IMR-90 (cell line): ENCODE measurements around the gene MID2. TPM values are rescaled to one million over a fixed set of nuclear protein-coding genes. Genes with fewer than 3 reads are reported as not detected.

Experiments
- ATAC-seq: fragments of 200-7000 bp; cut with Tn5 transposase; 2 replicates; pipeline ENCODE4 v1.9.1; 2020; ENCODE audit warnings: low read depth, mild to moderate bottlenecking, moderate library complexity
- BruUV-seq: library from RNA; stranded (reverse); fragments of 400-500 nt; replicated peaks from 2 replicates; lab custom pipeline; 2021; lab: Mats Ljungman, UMichigan
- CTCF ChIA-PET: fragments of 300-600 bp; formaldehyde crosslinking; extraction: SDS; loops from one replicate; lab custom pipeline; 2021; ENCODE audit warnings: antibody characterized with exemption; lab: Yijun Ruan, JAX
- POLR2A ChIA-PET: fragments of 300-600 bp; sonication (Branson Sonifier 250); formaldehyde crosslinking; loops from one replicate; lab custom pipeline; 2022; ENCODE audit warnings: antibody characterized with exemption; ENCODE audit not compliant: unreplicated experiment; lab: Charles Lee
- DNase-seq: peaks from one replicate; pipeline ENCODE4 v3.0.0; 2013
- H2AFZ ChIP-seq: replicated peaks from 2 replicates; pipeline ENCODE3; 2013; ENCODE audit warnings: low read length, mild to moderate bottlenecking; ENCODE audit not compliant: poor library complexity
- H2AK5ac ChIP-seq: 2 replicates; pipeline ENCODE4 v1.6.1; 2013; ENCODE audit warnings: low read depth, low read length, inconsistent platforms
- H2AK9ac ChIP-seq: replicated peaks from 2 replicates; pipeline ENCODE3; 2013; ENCODE audit warnings: mild to moderate bottlenecking, low read depth, low read length, moderate library complexity; ENCODE audit not compliant: poor library complexity
- H2BK120ac ChIP-seq: 2 replicates; pipeline ENCODE4 v1.6.1; 2013; ENCODE audit warnings: low read depth, low read length, inconsistent platforms
- H2BK15ac ChIP-seq: 3 replicates; pipeline ENCODE4 v1.6.1; 2013; ENCODE audit warnings: low read depth, low read length, inconsistent platforms
- H2BK20ac ChIP-seq: 2 replicates; pipeline ENCODE4 v1.6.1; 2013; ENCODE audit warnings: low read depth, mild to moderate bottlenecking, inconsistent platforms, low read length, moderate library complexity
- H2BK5ac ChIP-seq: 2 replicates; pipeline ENCODE4 v1.6.1; 2013; ENCODE audit warnings: mild to moderate bottlenecking, low read depth, low read length, inconsistent platforms; ENCODE audit not compliant: poor library complexity, severe bottlenecking
- H3K14ac ChIP-seq: replicated peaks from 2 replicates; pipeline ENCODE4 v1.6.1; 2013; ENCODE audit warnings: low read depth, low read length, inconsistent platforms
- H3K18ac ChIP-seq: 2 replicates; pipeline ENCODE4 v1.6.1; 2013; ENCODE audit warnings: low read depth, low read length, control low read depth
- H3K23ac ChIP-seq: 2 replicates; pipeline ENCODE4 v1.6.1; 2013; ENCODE audit warnings: low read depth, low read length, inconsistent platforms
- H3K27ac ChIP-seq: 2 replicates; pipeline ENCODE4 v1.5.1; 2013; ENCODE audit warnings: mild to moderate bottlenecking, control low read depth, low read length; ENCODE audit not compliant: insufficient read depth
- H3K27me3 ChIP-seq: 2 replicates; pipeline ENCODE4 v1.6.1; 2013; ENCODE audit warnings: low read length; ENCODE audit not compliant: control insufficient read depth, insufficient read depth
- H3K36me3 ChIP-seq: 2 replicates; pipeline ENCODE4 v1.6.1; 2013; ENCODE audit warnings: low read length, mixed read lengths; ENCODE audit not compliant: control insufficient read depth, insufficient read depth
- H3K4ac ChIP-seq: 2 replicates; pipeline ENCODE4 v1.6.1; 2013; ENCODE audit warnings: low read depth, low read length, inconsistent platforms
- H3K4me1 ChIP-seq: 2 replicates; pipeline ENCODE4 v1.6.1; 2013; ENCODE audit warnings: low read length, mixed read lengths; ENCODE audit not compliant: control insufficient read depth, insufficient read depth
- H3K4me2 ChIP-seq: 2 replicates; pipeline ENCODE4 v1.6.1; 2013; ENCODE audit warnings: low read depth, mild to moderate bottlenecking, control low read depth, low read length, moderate library complexity
- H3K4me3 ChIP-seq: 2 replicates; pipeline ENCODE4 v1.5.1; 2013; ENCODE audit warnings: low read depth, mild to moderate bottlenecking, control low read depth, low read length, moderate library complexity; ENCODE audit not compliant: insufficient read depth
- H3K56ac ChIP-seq: 2 replicates; pipeline ENCODE4 v1.6.1; 2013; ENCODE audit warnings: low read length, inconsistent platforms; ENCODE audit not compliant: insufficient read depth; ENCODE audit errors: extremely low read depth
- H3K79me1 ChIP-seq, 2 experiments: 2 replicates each; pipeline ENCODE4 v1.6.1; 2013; ENCODE audit warnings: low read length in 2 of 2, inconsistent platforms in 1 of 2, low read depth in 1 of 2
- H3K9ac ChIP-seq: 2 replicates; pipeline ENCODE4 v1.6.1; 2013; ENCODE audit warnings: low read depth, low read length, control low read depth
- H3K9me1 ChIP-seq: 2 replicates; pipeline ENCODE4 v1.6.1; 2013; ENCODE audit warnings: low read length, inconsistent platforms; ENCODE audit not compliant: insufficient read depth
- H3K9me3 ChIP-seq: 2 replicates; pipeline ENCODE4 v1.6.1; 2013; ENCODE audit warnings: low read length; ENCODE audit not compliant: control insufficient read depth, insufficient read depth
- H4K20me1 ChIP-seq: 2 replicates; pipeline ENCODE4 v1.6.1; 2013; ENCODE audit warnings: low read length, inconsistent platforms; ENCODE audit not compliant: insufficient read depth
- H4K5ac ChIP-seq: 2 replicates; pipeline ENCODE4 v1.6.1; 2013; ENCODE audit warnings: mild to moderate bottlenecking, low read depth, low read length, control low read depth
- H4K8ac ChIP-seq, 2 experiments: 2 replicates each; pipeline ENCODE4 v1.6.1; 2013; ENCODE audit warnings: low read depth in 2 of 2, low read length in 2 of 2, control low read depth in 1 of 2, inconsistent platforms in 1 of 2
- H4K91ac ChIP-seq: 2 replicates; pipeline ENCODE4 v1.6.1; 2013; ENCODE audit warnings: low read depth, low read length, inconsistent platforms; ENCODE audit not compliant: insufficient read depth
- CHD1 ChIP-seq: IDR thresholded peaks from 2 replicates; pipeline ENCODE4 v1.6.1; 2012; ENCODE audit warnings: low read depth, low read length, improper control_type of control experiment
- CTCF ChIP-seq: conservative IDR thresholded peaks from 2 replicates; pipeline ENCODE4 v1.5.1; 2012; ENCODE audit warnings: mild to moderate bottlenecking, low read depth, low read length, improper control_type of control experiment
- ELK1 ChIP-seq: fragments of 150-350 bp; IDR thresholded peaks from 2 replicates; pipeline ENCODE4 v1.6.1; 2016; ENCODE audit warnings: low read depth, mild to moderate bottlenecking, low read length, moderate library complexity, borderline replicate concordance
- FOS ChIP-seq: fragments of 150-350 bp; IDR thresholded peaks from 2 replicates; pipeline ENCODE4 v1.6.1; 2016; ENCODE audit warnings: low read depth, low read length
- MAZ ChIP-seq: IDR thresholded peaks from 2 replicates; pipeline ENCODE4 v1.6.1; 2012; ENCODE audit warnings: low read depth, mild to moderate bottlenecking, low read length, improper control_type of control experiment, moderate library complexity, borderline replicate concordance
- MXI1 ChIP-seq: IDR thresholded peaks from 2 replicates; pipeline ENCODE4 v1.6.1; 2012; ENCODE audit warnings: low read depth, mild to moderate bottlenecking, low read length, moderate library complexity, borderline replicate concordance
- RCOR1 ChIP-seq: IDR thresholded peaks from 2 replicates; pipeline ENCODE4 v1.6.1; 2012; ENCODE audit warnings: mild to moderate bottlenecking, low read length, improper control_type of control experiment; ENCODE audit not compliant: insufficient replicate concordance
- SMC3 ChIP-seq: fragments of 150-350 bp; IDR thresholded peaks from 2 replicates; pipeline ENCODE4 v1.6.1; 2016; ENCODE audit warnings: low read depth, mild to moderate bottlenecking, antibody characterized with exemption, low read length, moderate library complexity
- WGBS, 2 experiments: methylation state at CpG; one replicate each; pipeline versions ENCODE4 v1.1.5 to v1.1.7; 2013; ENCODE audit warnings: missing lambda C conversion rate in 2 of 2; ENCODE audit not compliant: insufficient read length in 1 of 2; ENCODE audit errors: extremely low coverage in 2 of 2; 5-methylcytosine and 5-hydroxymethylcytosine counted together
- dilution Hi-C: fragments of 300-500 bp; cut with HindIII; formaldehyde crosslinking; loops from one replicate; pipeline ENCODE4 v1.14.3; 2018; ENCODE audit warnings: low sequenced_read_pairs; ENCODE audit not compliant: unreplicated experiment
- in situ Hi-C: fragments of 300-500 bp; cut with MboI; formaldehyde crosslinking; loops from 3 replicates; pipeline ENCODE4 v1.14.3; 2019; ENCODE audit warnings: low sequenced_read_pairs, inconsistent platforms, mixed read lengths
- intact Hi-C: fragments of 100-400 bp; cut with micrococcal nuclease; formaldehyde crosslinking; loops from 2 replicates; pipeline ENCODE4 v1.10.0; 2022
- polyA plus RNA-seq, 3 experiments: library from polyadenylated mRNA; depleted of rRNA; stranded (reverse); fragments of >200 nt; gene quantifications; 2 replicates each; pipeline ENCODE4 v1.2.3, GENCODE V29; 2012; ENCODE audit warnings: low replicate concordance in 1 of 3
- total RNA-seq: library from RNA; depleted of rRNA; stranded (reverse); fragments of >200 nt; gene quantifications from 2 replicates; pipeline ENCODE4 v1.2.3, GENCODE V29; 2012

The MID2 gene
- total and polyA plus RNA-seq, 2 of the 4 experiments (the other 2 are of a cell fraction), result 1.1 to 4.7 TPM

- no peaks in the 10 kb centered on the region for H3K4me1 ChIP-seq
- ATAC-seq (no peak), DNase-seq (no peak)
- no peak overlapping the region for H3K18ac ChIP-seq
- no peaks in the 10 kb centered on the region for H3K9me1 ChIP-seq
- BruUV-seq, result no TSS peak
- H3K9ac ChIP-seq, result no peak overlapping the region
- H3K27me3 ChIP-seq, result peaks cover under 1% of the 10 kb centered on the region
- H2AFZ ChIP-seq, result no peak overlapping the region
- no peaks in the 10 kb centered on the region for H4K20me1 ChIP-seq
- dilution Hi-C loops (no loop called here), in situ Hi-C loops (no loop called here), intact Hi-C loops (no loop called here)
- no peaks in the 10 kb centered on the region for H3K36me3 ChIP-seq
- no peak overlapping the region for H2BK20ac ChIP-seq
- CTCF ChIA-PET, result interaction anchor here (0.6 kb wide), 1 partner anchor 112 kb away, joined by 3 read pairs; no protein-coding TSS in a partner anchor
- POLR2A ChIA-PET, result no interaction called here
- 80% methylated on average over 4 of the region's 9 CpGs; no CpG with 5 or more reads in 1 of the 2 experiments for WGBS, 2 experiments
- H2BK15ac ChIP-seq, result no peak overlapping the region
- no peak overlapping the region for H2BK120ac ChIP-seq
- no peak overlapping the region for H3K23ac ChIP-seq
- no peak overlapping the region for H2AK5ac ChIP-seq
- H3K9me3 ChIP-seq, result no peaks in the 10 kb centered on the region
- no peak overlapping the region for H3K4me2 ChIP-seq
- H2AK9ac ChIP-seq, result no peak overlapping the region
- no peaks in the 10 kb centered on the region for H3K79me1 ChIP-seq
- no peak overlapping the region for H3K56ac ChIP-seq
- no peak overlapping the region for H4K5ac ChIP-seq
- H3K4me3 ChIP-seq, result no peak overlapping the region
- no peak overlapping the region for H4K91ac ChIP-seq
- TF ChIP-seq CTCF, result no peak
- no peak for TF ChIP-seq MAZ
- no peak for TF ChIP-seq CHD1
- no peak for TF ChIP-seq FOS
- TF ChIP-seq MXI1, result no peak
- TF ChIP-seq ELK1, result no peak
- TF ChIP-seq RCOR1, result no peak
- no peak for TF ChIP-seq SMC3
- H4K8ac ChIP-seq, result no peak overlapping the region
- no peak overlapping the region for H3K4ac ChIP-seq
- H3K27ac ChIP-seq, result no peak overlapping the region
- no peak overlapping the region for H2BK5ac ChIP-seq
- no peak overlapping the region for H3K14ac ChIP-seq
Measured at GRCh38 chrX:107780525-107780924, 45.1 kb upstream of the MID2 start.
